CD4-positive, alpha-beta T cell (primary cell): ENCODE results near the gene PCNA. TPM values are rescaled to one million over a fixed set of nuclear protein-coding genes. Genes with fewer than 3 reads are reported as not detected.

Experiments
- ATAC-seq: fragments of 200-7000 bp; cut with Tn5 transposase; one replicate; pipeline ENCODE4 v1.10.0; 2022; ENCODE audit warnings: mild to moderate bottlenecking; ENCODE audit not compliant: poor library complexity
- CTCF ChIA-PET: fragments of 350-600 bp; sonication (Branson Sonifier 250); formaldehyde crosslinking; loops from one replicate; lab custom pipeline; 2021; ENCODE audit warnings: antibody characterized with exemption, inconsistent platforms; lab: Charles Lee
- POLR2A ChIA-PET: fragments of 350-600 bp; sonication (Branson Sonifier 250); formaldehyde crosslinking; loops from one replicate; lab custom pipeline; 2021; ENCODE audit warnings: antibody characterized with exemption, inconsistent platforms; lab: Charles Lee
- DNase-seq, 14 experiments: peaks; one replicate each; pipeline ENCODE4 v3.0.0-alpha.2; 2013 to 2020; ENCODE audit warnings: mixed read lengths in 2 of 14
- H3K27ac ChIP-seq, 2 donors: one replicate each; pipeline versions ENCODE4 v1.5.1 to v1.7.0; 2013; ENCODE audit warnings: low read length in 2 of 2, low read depth in 1 of 2, mild to moderate bottlenecking in 1 of 2
- H3K27me3 ChIP-seq, 2 experiments: 1 replicate in 1 of 2; 2 replicates in 1 of 2; pipeline versions ENCODE4 v1.6.1 to v1.7.0; 2013; ENCODE audit warnings: low read length in 2 of 2, control low read depth in 1 of 2, mild to moderate bottlenecking in 1 of 2, moderate library complexity in 1 of 2; ENCODE audit not compliant: insufficient read depth in 2 of 2, control insufficient read depth in 1 of 2
- H3K36me3 ChIP-seq: one replicate; pipeline ENCODE4 v1.6.1; 2013; ENCODE audit warnings: low read length, control low read depth; ENCODE audit not compliant: insufficient read depth
- H3K4me1 ChIP-seq: one replicate; pipeline ENCODE4 v1.6.1; 2013; ENCODE audit warnings: low read length, control low read depth; ENCODE audit not compliant: insufficient read depth
- H3K4me3 ChIP-seq: one replicate; pipeline ENCODE4 v1.5.1; 2013; ENCODE audit warnings: mild to moderate bottlenecking, low read length, moderate library complexity
- H3K9me3 ChIP-seq, 2 experiments: 1 replicate in 1 of 2; 2 replicates in 1 of 2; pipeline versions ENCODE4 v1.6.1 to v1.7.0; 2013; ENCODE audit warnings: low read length in 2 of 2, mild to moderate bottlenecking in 2 of 2, control low read depth in 1 of 2, moderate library complexity in 1 of 2; ENCODE audit not compliant: control insufficient read depth in 1 of 2, insufficient read depth in 1 of 2
- H3K27ac Mint-ChIP-seq: one replicate; pipeline ENCODE4 v1.8.0; 2020; ENCODE audit warnings: mixed read lengths
- H3K27me3 Mint-ChIP-seq: one replicate; pipeline ENCODE4 v1.8.0; 2021; ENCODE audit warnings: mixed read lengths
- H3K36me3 Mint-ChIP-seq: one replicate; pipeline ENCODE4 v1.8.0; 2021; ENCODE audit warnings: low read depth, mixed read lengths
- H3K4me1 Mint-ChIP-seq: one replicate; pipeline ENCODE4 v1.8.0; 2021; ENCODE audit warnings: low read depth, mixed read lengths
- H3K4me3 Mint-ChIP-seq: one replicate; pipeline ENCODE4 v1.8.0; 2020; ENCODE audit warnings: mild to moderate bottlenecking, mixed read lengths
- H3K9me3 Mint-ChIP-seq: one replicate; pipeline ENCODE4 v1.8.0; 2020; ENCODE audit warnings: mixed read lengths
- intact Hi-C, 2 experiments: fragments of 100-400 bp; cut with DNase I in 1 of 2; cut with micrococcal nuclease in 1 of 2; formaldehyde crosslinking; loops; one replicate each; pipeline versions ENCODE4 v1.15.1 to v1.9.0; 2023 to 2025; cut with DNase I, micrococcal nuclease
- total RNA-seq, 174 experiments: library from RNA in 2 of 174; stranded (reverse) in 2 of 174; gene quantifications; one replicate each; pipeline ENCODE4 v1.2.3 and lab custom pipeline; 2021 to 2026
- TF ChIP-seq, protein P1 (sequence below): fragments of 200-600 bp; IDR thresholded peaks from one replicate; pipeline ENCODE4 v1.8.0; 2022; ENCODE audit warnings: antibody characterized with exemption, mild to moderate bottlenecking

The PCNA gene
- total RNA-seq, 2 experiments from 2014 or later, result 32.6 to 33.0 TPM

DNA sequence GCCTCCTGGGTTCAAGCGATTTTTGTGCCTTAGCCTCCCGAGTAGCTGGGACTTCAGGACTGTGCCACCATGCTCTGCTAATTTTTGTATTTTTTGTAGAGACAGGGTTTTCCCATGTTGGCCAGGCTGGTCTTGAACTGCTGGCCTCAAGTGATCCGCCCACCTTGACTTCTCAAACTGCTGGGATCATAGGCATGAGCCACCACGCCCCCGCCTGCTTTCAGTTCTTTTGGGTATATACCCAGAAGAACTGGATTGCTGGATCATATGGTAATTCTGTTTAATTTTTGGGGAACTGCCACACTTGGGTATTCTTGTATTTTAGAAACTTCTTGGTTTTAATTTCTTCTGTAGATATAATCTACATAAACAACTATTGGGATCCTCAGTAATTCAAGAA lies 24.1 kb upstream of the PCNA start:
- Mint-ChIP-seq H3K27ac (no peak overlapping the region), H3K36me3 (peaks cover 31% of the 10 kb centered on the region), H3K4me1 (peaks cover 81% of the 10 kb centered on the region), H3K9me3 (no peaks in the 10 kb centered on the region), H3K27me3 (no peaks in the 10 kb centered on the region), H3K4me3 (no peak overlapping the region)
- H3K27ac ChIP-seq, result no peak overlapping the region
- peaks cover 15% of the 10 kb centered on the region for H3K4me1 ChIP-seq
- H3K36me3 ChIP-seq, result peaks cover 3% of the 10 kb centered on the region
- DNase-seq (no peak), ATAC-seq (no peak)
- no peaks in the 10 kb centered on the region for H3K27me3 ChIP-seq
- H3K4me3 ChIP-seq, result no peak overlapping the region
- POLR2A ChIA-PET, result no interaction called here
- intact Hi-C loops, result no loop called here
- CTCF ChIA-PET, result interaction anchor here (0.6 kb wide), 1 partner anchor 101 kb away, joined by 3 read pairs; no protein-coding TSS in a partner anchor
- no peaks in the 10 kb centered on the region for H3K9me3 ChIP-seq
- TF ChIP-seq, protein P1, sequence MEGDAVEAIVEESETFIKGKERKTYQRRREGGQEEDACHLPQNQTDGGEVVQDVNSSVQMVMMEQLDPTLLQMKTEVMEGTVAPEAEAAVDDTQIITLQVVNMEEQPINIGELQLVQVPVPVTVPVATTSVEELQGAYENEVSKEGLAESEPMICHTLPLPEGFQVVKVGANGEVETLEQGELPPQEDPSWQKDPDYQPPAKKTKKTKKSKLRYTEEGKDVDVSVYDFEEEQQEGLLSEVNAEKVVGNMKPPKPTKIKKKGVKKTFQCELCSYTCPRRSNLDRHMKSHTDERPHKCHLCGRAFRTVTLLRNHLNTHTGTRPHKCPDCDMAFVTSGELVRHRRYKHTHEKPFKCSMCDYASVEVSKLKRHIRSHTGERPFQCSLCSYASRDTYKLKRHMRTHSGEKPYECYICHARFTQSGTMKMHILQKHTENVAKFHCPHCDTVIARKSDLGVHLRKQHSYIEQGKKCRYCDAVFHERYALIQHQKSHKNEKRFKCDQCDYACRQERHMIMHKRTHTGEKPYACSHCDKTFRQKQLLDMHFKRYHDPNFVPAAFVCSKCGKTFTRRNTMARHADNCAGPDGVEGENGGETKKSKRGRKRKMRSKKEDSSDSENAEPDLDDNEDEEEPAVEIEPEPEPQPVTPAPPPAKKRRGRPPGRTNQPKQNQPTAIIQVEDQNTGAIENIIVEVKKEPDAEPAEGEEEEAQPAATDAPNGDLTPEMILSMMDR, result no peak

DNA sequence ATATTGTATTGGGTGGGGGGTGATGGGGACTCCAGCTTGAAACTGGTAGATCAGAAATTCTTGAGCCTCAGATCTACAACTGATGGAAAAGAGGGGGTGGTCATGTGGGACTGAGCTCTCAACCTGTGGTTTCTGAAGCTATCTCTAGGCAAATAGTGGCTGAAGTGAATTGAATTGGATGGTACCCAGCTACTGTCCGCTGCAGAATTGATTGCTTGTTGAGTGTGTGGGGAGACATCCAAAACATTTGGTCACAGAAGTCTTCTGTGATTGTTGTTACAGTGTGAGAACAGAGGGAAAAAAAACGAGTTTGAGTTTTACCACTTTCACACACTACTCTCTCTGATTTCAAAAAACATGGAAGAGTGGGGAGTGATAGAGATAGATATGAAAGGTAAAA lies 21.9 kb upstream of the PCNA start:
- Histone ChIP-seq H3K27me3 (no peaks in the 10 kb centered on the region), H3K4me3 (no peak overlapping the region), H3K4me1 (peaks cover 12% of the 10 kb centered on the region), H3K27ac (no peak overlapping the region), H3K9me3 (no peaks in the 10 kb centered on the region), H3K36me3 (peaks cover 3% of the 10 kb centered on the region)
- intact Hi-C loops, result no loop called here
- DNase-seq (no peak), ATAC-seq (no peak)
- Mint-ChIP-seq H3K4me3 (no peak overlapping the region), H3K9me3 (no peaks in the 10 kb centered on the region), H3K4me1 (peaks cover 64% of the 10 kb centered on the region), H3K36me3 (peaks cover 27% of the 10 kb centered on the region), H3K27me3 (no peaks in the 10 kb centered on the region), H3K27ac (no peak overlapping the region)
- TF ChIP-seq, protein P1, result no peak
- ChIA-PET POLR2A (no interaction called here), CTCF (no interaction called here)

DNA sequence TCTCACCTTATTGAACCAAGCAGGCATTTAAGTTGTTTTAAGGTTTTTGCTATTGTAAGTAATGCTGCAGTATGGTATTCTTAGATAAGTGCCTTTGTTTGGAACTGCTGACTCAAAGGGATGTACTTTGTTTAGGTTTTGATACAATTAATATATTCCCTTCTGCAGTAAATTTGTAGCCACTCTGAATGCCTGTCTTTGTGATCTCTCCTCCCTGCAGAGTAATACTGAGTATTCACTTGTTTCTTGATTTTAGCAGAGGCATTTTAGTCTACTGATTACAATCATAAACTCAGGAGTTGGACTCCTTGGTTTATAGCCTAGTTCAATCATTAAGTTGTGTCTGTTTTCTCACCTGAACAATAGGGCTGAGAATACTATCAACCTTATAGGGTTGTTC lies 20.4 kb upstream of the PCNA start:
- POLR2A ChIA-PET, result interaction anchor here (0.6 kb wide), 1 partner anchor 9 kb away, joined by 3 read pairs; no protein-coding TSS in a partner anchor
- TF ChIP-seq, protein P1, result no peak
- no peak for DNase-seq
- Mint-ChIP-seq H3K4me3 (no peak overlapping the region), H3K4me1 (peaks cover 66% of the 10 kb centered on the region), H3K27me3 (no peaks in the 10 kb centered on the region), H3K9me3 (no peaks in the 10 kb centered on the region), H3K27ac (no peak overlapping the region), H3K36me3 (peaks cover 32% of the 10 kb centered on the region)
- no peaks in the 10 kb centered on the region for H3K9me3 ChIP-seq
- CTCF ChIA-PET, result no interaction called here
- H3K4me3 ChIP-seq, result no peak overlapping the region
- no peak for ATAC-seq
- H3K36me3 ChIP-seq, result peaks cover 15% of the 10 kb centered on the region
- H3K4me1 ChIP-seq, result peaks cover 8% of the 10 kb centered on the region
- H3K27ac ChIP-seq, result no peak overlapping the region
- no peaks in the 10 kb centered on the region for H3K27me3 ChIP-seq
- intact Hi-C loops, result no loop called here
